Kasumi-1 (cell line): ENCODE data around the gene SLC41A3.
A peak's percentile ranks its signal among the peaks of the same experiment; 100 is the strongest.
"Not testable (repeated sequence)": the region's sequence is repeated elsewhere in the genome, so short reads cannot be mapped to it uniquely, and the experiment has no call there.

ENCODE experiments used
- DNase-seq, 2 experiments: peaks; one replicate each; lab custom pipeline; 2025; lab: John Stamatoyannopoulos, UW

Gene SLC41A3

DNA sequence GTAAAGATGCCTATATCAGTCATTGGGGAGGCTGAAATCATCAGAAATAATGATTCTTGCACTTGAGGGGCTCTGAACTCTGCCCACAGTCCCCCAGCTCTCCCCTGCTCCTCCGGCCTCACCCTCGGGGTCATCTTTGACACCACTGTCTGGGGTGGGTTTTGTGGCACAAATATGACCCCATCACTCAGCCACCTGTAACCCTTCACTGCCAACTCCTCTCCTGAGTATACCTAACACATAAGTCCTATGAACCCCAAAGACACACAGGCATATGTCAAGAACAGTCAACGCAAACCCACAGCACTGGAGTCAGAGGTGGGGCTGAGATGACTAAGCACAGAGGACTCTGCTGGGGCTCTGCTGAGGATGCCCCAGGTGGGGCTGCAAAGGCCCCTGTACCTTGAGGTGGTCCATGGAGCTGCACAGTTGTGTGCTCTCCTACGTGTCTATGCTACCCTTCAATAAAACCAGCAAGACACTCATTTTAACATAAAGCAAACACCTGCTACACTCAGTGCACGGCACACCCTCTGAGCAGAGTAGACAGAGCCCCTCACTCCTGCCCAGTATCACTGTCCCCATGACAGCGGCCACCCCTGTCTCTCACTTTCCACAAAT lies 29.9 kb downstream of the SLC41A3 start:
- no peak for DNase-seq

- DNase-seq, result no peak
These were observed 30.4 kb downstream of the SLC41A3 start for GRCh38 chr3:126053513-126053912.

DNA sequence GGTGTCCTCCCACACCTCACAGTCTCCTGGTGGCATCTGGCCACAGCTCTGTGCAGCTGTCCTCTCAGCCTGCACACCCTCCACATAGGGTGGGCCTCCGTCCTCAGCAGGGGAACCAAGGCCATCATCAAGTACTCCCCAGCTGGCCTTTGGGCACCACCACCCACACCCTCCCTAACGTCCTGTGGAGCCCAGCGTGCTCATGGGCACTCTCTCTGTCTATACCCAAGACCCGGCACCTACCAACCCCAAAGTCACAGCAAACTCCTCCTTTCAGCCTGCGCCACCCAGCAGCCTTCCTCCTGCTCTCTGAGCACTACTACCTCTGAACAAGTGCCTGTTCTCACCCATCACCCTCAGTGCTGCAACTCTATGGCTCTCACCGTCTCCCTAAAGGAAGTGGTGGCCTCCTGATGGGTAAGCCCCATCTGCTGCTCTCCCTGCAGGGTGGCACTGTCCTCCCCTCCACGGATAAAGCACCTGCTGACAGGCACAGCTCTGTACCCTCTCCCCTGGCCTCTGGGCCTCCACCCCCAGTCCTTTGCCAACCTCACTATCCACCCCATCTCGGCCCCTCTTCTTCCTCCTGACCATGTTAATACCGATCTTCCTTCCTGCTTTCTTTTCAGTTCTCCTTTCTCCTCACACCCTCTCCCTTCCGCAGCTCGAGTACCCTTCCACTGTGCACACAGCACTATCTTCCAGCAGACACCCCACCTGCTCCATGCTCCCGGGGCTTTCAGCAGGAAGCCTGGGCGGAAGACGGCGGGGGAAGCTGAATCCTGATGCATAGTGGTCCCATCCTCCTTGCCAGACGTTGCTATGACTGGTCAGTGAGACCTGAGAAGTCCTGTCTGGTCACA lies 31.5 kb downstream of the SLC41A3 start:
- DNase-seq, result no peak

DNA sequence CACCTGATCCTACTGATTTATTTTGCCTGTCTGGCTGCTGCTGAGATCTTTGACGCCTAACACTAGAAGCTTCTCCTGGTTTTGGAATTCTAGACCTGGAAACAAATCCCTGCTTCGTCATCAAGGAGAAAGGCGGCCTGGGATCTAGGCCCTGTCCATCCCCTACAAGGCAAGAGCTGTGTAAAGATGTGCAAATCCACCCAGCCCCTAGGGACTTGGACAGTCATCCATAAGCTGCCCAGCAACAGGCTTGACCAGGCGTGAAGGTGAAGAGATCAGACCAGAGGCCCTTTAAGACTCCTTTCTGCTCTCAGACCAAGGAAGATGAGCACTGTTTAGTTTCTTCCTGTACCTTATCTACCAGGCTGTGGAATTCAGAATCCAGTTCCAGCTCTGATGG lies 32.2 kb downstream of the SLC41A3 start:
- DNase-seq, result no peak

DNA sequence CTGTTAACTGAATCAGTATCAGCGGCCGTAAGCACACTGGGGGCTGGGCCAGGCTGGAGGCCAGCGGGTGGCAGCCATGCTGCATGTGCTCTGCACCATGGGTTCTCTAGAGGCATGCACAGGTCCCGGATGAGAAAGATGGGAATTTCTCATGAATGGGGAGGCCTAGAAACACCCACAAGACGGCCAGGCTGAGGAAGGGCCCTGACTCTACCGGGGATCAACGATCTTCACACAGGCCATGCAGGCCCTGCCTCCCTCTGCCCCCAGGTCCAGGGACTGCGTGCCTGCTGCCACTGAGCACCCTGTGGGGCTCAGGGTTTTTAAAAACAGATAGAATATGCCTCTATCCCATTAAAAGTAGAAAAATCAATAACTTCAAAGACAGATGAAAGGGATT lies 32.7 kb downstream of the SLC41A3 start:
- DNase-seq, result no peak

DNA sequence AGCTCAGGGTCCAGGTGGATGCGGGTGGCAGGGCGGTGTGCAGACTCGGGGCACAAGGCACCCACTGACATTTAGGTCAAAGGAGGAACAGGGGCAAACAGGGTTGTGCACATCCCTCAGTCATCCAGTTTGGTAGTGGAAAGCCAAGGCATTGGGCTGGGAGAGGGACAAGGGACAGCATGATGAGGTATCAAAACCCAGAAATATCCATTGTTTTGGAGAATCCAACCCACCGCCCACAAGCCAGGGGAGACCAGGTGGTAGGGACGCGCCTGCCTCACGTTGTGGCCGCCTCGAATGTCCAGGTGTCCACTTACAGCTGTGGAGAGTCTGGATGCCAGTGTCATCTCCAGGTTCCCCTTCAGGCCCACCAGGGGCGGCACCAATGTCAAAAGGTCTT lies 33.3 kb downstream of the SLC41A3 start:
- DNase-seq, result no peak

DNA sequence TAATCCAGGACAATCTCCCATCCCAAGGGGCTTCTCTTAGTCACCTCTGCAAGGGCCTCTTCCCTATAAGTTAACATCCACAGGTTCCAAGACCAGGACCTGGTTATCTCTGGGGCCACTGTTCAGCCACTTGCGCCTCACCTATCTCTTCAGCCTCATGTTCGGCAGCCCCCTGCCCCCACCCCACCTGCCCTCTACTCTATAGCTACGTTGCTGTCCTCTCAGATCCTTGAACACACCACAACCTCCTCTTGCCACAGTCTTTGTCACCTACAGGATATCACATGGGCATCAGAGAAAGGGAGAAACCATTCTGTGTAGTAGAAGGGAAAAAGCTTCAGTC lies 33.9 kb downstream of the SLC41A3 start:
- no peak for DNase-seq

DNA sequence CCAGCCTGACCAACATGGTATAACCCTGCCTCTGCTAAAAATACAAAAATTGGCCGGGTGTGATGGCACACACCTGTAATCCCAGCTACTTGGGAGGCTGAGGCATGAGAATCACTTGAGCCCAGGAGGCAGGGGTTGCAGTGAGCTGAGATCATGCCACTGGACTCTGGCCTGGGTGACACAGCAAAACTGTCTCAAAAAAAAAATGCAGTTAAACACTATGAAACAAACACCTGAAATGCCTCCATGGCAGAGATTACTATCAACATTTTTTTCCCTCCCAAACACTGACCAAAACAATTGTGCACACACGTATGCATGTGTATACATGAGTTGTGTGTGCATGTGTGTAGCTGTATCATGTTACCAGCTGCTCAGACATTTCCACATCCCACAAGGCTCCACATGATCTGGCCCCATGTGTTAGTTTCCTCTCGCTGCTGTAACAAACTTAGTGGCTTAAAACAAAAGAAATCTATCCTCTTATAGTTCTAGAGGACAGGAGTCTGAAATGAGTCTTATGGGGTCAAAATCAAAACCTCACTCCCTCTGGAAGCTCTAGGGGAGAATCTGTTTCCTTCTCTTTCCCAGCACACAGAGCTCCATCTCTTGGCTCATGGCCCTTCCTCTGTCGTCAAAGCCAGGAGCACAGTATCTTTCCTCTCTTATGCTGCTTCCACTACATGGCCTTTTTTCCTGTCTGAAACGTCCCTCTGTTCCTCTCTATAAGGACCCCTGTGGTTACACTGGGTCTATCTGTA lies 34.5 kb downstream of the SLC41A3 start:
- no peak for DNase-seq

DNA sequence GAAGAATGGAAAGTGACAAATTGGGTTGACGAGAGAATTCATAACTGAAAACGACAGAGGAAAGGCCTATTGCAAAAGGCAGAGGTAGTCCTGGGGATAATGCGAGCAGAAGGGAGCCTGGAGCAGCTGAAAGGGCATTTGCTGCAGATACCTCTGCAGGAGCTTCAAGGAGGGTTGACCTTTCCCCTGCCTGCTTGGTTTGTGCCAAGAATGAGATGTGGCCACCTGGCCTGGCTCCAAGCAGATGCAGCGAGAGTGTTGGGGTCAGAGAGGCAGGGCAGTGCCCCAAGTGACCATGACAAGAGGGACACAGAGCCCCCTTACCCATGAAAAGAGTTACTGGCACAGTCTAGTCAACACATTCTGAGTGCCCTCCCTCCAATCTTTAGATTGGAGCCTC lies 43.5 kb downstream of the SLC41A3 start:
- DNase-seq, result no peak

- no peak for DNase-seq
These were observed 44.1 kb downstream of the SLC41A3 start for GRCh38 chr3:126039870-126040269.

DNA sequence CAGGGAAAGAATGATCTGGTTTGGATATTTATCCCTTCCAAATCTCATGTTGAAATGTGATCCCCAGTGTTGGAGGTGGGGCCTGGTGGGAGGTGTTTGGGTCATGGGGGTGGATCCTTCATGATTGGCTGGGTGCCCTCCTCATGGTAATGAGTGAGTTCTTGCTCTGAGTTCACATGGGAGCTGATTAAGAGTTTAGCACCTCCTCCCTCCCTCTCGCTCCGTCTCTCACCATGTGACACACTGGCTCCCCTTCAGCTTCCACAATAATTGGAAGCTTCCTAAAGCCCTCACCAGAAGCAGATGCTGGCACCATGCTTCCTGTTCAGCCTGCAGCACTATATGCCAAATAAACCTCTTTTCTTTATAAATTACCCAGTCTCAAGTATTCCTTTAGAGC lies 45.1 kb downstream of the SLC41A3 start:
- not testable (repeated sequence) for DNase-seq

GRCh38 chr3:126036056-126036549 lies 47.8 kb downstream of the SLC41A3 start:
- DNase-seq, result no peak

GRCh38 chr3:126035362-126036050 lies 48.4 kb downstream of the SLC41A3 start:
- peak in 1 of 2 experiments; percentile 11 for DNase-seq

- DNase-seq, result no peak
These were observed 49.2 kb downstream of the SLC41A3 start for GRCh38 chr3:126034481-126035361.

GRCh38 chr3:126033765-126034164 lies 50.2 kb downstream of the SLC41A3 start:
- no peak for DNase-seq

- no peak for DNase-seq
These were observed 50.7 kb downstream of the SLC41A3 start for GRCh38 chr3:126033051-126033745.

DNA sequence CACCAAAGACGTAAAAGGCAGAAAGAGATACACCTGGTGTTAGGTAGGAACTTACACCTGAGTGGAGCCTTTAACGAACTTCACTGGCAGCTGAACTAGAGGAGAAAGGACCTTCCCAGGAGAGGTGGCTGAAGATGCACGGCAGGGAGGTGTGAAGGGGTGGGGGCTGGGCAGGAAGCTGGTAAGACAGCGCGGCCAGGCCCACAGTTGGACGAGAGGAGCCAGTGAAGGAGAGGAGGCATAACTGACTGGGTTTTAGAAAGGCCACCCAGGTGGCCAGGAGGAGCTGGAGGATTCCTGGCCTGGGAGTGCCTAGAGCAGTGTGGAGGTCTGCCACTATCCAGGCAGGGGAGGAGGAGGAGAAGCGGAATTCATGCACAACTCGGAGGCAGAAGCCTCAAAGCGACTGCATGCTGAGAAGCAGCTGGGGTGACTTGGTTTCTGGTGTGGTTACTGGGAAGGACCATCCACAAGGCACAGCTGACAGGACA lies 51.9 kb downstream of the SLC41A3 start:
- no peak for DNase-seq

- no peak for DNase-seq
These were observed 53.5 kb downstream of the SLC41A3 start for GRCh38 chr3:126030455-126030854.

GRCh38 chr3:126029241-126029640 lies 54.7 kb downstream of the SLC41A3 start:
- no peak for DNase-seq

GRCh38 chr3:126028096-126028495 lies 55.8 kb downstream of the SLC41A3 start:
- DNase-seq, result no peak
